Measurements from ENCODE around the gene ZNF76. TPM values are rescaled to one million over a fixed set of nuclear protein-coding genes. Genes with fewer than 3 reads are reported as not detected.
A peak's percentile ranks its signal among the peaks of the same experiment; 100 is the strongest.

Gene ZNF76
- total and polyA plus RNA-seq, 2 of the 8 experiments (the other 6 are each of a cell fraction or from before 2014, with no cell fraction given): 17.9 to 23.9 TPM

DNA sequence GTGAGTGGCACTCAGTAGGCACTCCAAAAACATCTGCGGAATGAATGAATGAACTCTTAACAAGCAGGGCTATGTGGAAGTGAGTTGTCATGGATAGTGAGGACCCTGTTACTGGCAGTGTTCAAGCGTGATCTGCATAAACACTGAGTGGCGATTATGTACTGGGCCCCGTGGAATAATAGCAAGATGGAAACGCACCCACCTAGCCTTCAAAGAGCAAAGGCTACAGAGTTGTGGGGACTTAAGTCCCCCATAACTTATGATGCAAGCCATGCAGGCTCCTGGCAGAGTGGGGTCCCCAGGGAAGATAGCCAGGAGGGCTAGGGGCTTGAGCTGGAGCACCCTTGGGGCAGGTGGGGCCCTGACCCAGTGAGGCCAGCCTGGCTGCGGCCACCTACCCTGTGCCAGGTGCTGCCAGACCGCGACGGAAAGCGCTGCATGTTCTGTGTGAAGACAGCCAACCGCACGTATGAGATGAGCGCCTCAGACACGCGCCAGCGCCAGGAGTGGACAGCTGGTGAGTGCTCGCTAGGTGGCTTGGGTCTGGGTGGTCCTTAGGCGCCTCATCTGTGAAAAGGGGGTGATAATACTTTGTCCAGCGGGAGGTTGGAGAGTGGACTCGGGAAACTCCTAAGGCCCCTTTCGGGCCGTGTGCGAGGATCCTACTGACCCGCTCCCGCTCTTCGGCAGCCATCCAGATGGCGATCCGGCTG is 58.1 kb downstream of the ZNF76 start (continued):
- TF ChIP-seq CHD1 (IDR thresholded peaks at IDR 0.05; ENCODE audit: low read depth, low read length) (no peak), SP2 (IDR thresholded peaks at IDR 0.05; ENCODE audit: low read length) (no peak), ASH2L (IDR thresholded peaks at IDR 0.05; ENCODE audit: low read length) (peak; percentile 28)
